ENCODE data around the gene FANCG.

FANCG gene

DNA sequence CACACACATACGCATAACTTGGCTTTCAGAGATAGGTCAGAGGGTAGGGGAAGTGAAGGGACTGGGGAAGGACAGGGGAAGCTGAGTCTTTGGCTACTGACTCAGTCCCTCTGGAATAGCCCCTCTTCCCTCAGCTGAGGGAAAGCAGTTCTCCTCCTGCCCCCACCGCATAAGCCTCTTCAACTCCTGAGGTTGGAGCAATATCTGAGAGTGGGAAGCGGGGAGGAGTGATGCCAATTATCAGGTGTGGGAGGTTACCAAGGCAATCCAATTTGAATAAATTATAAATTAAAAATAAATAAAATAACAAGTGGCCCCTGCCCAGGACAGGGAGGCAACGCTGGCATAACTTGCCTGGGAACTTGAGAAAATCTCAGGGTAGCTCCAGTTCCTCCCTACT is 24.8 kb upstream of the FANCG start:
- DNase-seq, result peak in 8 of 56 donors; percentile 5 to 36 (median 22)

- no peak for DNase-seq
Observed at GRCh38 chr9:35103660-35104191, 24.0 kb upstream of the FANCG start.

DNA sequence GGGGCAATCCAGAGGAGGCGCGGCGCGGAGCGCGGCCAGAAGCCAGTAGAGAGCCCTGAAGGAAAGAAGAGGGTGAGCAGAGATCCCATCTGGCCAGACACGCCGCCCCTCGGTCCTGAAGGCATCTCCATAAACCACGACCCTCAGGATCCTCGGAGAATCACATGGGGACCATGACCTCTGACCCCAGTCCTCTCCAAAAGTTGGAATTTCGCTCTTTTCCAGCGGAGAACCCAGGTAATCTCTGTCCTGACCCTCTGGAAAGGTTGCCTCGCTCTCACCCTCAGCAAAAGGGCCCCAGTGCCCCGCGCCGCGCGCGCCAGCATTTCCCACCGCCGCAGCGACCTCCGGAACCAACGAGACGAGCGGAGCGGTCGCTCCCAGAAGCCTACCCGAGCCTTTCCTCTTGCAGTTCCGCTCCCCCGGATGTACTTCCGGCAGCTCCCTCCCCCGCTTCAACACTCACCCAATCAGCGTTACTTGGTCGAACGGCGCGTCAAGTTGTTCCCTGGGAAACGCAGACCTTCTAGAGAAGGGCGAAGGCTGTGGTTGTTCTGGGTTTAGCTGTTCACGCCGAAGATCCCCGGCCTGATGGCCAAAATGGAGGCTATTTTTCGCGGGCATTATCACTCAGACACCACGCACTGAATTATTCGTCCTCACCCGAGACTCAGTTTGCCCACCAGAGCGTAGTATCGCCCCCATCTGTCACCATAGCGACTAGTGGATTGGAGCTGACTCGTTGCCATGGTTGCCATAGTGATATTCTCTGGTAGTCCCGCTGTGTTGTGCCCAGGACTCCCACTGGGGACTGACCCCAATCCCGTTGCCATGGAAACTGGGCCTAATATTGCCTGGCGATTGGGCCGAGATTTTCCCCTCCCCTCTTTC is 23.3 kb upstream of the FANCG start, which contains the start of gene STOML2:
Gene STOML2 (minus strand): TSS at position 363 of the 891 bp plus-strand sequence. CDS start 37 bp downstream, at position 326.
- DNase-seq, result peak; percentile 66 to 98 (median 93)

GRCh38 chr9:35102465-35102768 is 22.7 kb upstream of the FANCG start:
- peak in 5 of 56 donors; percentile 32 to 59 (median 51) for DNase-seq

DNA sequence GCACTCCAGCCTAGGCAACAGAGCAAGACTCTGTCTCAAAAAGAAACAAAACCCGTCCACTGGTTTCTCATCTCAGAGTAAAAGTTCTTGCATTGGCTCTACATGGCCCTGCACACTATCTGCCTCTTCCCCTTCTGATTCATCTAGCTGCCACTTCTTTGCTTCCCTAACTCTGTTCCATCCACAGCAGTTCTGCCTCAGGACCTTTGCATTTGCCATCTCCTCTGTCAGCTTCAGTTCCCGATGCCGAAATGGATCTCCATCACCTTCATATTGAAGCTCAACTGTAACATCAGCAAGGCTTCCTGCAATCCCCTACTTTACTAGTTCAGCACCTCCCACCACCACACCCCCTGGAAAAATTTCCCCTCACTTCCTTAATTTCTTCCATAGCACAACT is 17.8 kb upstream of the FANCG start:
- no peak for DNase-seq

DNA sequence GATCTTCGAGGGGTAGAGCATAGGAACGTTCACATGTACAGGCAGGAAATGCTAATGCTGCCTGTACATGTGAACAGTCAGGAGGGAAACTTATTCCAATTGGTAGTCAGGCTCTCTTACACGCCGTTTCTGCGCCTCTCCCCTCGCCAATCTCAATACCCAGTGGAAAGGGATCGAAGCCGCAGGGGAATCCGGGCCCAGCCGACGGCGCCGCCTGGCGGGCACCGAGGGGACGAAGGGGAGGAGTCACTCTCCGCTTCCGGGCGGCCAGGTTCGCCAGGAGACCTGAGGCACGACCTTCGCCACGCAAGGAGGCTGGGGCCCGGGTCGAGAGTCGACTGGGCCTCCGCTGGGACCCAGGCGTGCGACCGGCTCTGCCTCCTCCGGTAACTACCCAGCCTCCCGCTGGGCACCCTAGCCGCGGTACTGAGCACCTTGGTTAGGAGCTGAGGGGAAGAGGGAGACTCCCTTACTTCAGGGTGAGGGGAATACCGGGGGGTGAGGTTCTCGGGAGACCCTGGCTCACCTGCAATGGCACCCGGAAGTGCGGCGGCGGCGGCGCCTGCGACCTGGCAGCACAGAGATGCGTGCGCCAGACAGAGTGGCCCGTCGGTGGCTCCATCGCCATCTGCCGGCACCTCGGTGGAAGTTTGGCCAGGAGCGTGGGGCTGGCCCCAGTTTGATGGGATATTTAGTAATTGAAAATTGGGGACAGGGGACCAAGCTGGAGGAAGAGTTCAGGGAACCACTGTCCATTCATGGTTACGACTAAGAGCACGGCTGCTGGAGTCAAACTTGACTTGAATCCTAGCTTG is 16.5 kb upstream of the FANCG start, which contains the start of gene PIGO:
Gene PIGO (minus strand): TSS at position 557 of the 815 bp plus-strand sequence. CDS start 1,026 bp downstream, outside the sequence.
- peak in 55 of 56 donors; percentile 35 to 92 (median 78) for DNase-seq

GRCh38 chr9:35091536-35091935 is 11.8 kb upstream of the FANCG start:
- DNase-seq, result no peak

DNA sequence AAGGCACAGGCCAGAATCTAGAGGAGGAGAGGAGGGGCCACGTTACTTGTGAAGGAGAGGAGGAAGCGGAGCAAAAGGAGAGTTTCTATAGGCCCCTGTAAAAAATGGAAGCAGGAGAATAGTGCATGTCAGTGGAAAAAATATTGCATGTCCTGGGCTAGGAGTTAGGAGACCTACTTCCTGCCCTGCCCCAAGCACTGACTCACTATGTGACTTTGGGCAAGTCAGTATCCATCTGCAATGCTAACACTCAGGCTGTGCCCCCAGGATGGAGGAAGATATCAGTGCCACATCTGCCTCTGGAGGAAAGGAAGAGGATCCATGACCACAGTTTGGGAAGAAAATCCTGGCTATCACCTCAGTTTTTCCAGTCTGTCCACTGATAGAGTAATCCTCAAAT is 9.7 kb upstream of the FANCG start:
- DNase-seq, result no peak

DNA sequence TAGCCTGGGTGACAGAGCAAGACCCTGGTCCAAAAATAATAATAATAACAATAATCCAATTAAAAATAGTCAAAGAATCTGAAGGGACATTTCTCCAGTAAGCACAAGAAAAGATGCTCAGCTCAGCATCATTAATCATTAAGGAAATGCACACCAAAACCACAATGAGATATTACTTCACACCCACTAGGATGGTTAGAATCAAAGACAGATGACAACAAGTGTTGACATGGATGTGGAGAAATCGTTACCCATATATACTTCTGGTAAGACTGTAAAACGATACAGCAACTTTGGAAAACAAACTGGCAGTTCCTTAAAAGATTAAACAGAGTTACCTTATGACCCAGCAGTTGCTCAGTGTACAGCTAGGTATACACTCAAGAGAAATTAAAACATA is 5.3 kb upstream of the FANCG start:
- DNase-seq, result no peak

DNA sequence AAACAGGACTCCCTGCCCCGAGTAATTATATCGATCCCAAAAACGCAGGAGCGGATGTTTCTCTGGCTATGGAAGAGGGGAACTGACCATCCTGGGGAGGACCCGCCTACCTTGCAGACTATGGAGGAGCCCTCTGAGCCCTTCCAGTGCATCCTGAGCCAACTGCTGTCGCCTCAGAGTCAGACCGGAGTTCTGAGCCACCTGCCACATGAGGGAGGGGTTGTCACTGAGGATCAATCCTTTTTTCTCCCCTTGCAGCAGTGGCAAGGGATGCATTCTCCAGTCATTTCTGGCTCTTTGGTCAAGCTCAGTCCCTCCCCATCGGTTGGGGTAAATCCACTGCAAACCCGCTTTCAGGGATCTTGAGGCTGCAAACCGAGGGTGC is 709 bp downstream of the FANCG start:
- DNase-seq, result no peak

GRCh38 chr9:35078066-35078465 is 1.7 kb downstream of the FANCG start:
- DNase-seq, result no peak

- no peak for DNase-seq
Observed at GRCh38 chr9:35076848-35077247, 2.9 kb downstream of the FANCG start.

GRCh38 chr9:35075358-35075757 is 4.4 kb downstream of the FANCG start:
- DNase-seq, result no peak

DNA sequence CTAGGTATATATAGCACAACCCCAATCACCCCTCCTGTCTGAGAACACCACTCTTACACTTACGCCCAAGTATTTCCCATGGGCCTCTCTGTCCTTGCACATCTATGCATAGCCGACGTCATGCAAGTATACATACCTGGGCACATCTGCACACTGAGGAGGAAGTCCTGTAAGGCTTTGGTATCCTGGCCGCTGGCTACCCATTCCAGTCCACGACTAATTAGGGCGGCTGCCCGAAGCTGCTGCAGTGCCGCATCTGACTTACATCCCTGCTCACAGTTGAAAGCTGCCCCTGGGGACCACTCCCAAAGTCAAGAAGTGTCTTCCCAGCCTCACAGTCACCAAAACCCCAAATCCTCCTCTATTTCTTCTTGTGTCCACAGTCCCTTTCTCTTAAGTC is 5.0 kb downstream of the FANCG start:
- no peak for DNase-seq

GRCh38 chr9:35074141-35074540 is 5.6 kb downstream of the FANCG start:
- DNase-seq, result no peak

DNA sequence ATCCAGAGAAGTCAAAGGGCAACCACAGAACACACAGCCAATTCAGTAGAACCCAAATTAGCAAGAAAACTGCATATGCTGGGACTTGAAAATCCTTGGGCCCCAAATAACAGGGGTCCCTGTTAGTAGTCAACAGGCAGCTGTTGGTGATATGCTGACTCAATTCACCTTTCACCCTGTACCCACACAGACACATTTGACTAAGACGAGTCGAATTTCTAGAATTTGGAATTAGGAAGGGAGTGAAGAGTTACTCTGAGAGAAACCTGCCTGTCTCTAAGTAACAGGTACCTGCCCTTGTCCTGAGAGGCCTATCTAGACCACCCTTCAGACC is 6.5 kb downstream of the FANCG start:
- DNase-seq, result no peak

- peak; percentile 66 to 100 (median 98) for DNase-seq
Observed at GRCh38 chr9:35072461-35073278, 7.1 kb downstream of the FANCG start, which contains the start of gene VCP. VCP (minus strand) TSS chr9:35072625; CDS start chr9:35072353, 272 bp downstream.

DNA sequence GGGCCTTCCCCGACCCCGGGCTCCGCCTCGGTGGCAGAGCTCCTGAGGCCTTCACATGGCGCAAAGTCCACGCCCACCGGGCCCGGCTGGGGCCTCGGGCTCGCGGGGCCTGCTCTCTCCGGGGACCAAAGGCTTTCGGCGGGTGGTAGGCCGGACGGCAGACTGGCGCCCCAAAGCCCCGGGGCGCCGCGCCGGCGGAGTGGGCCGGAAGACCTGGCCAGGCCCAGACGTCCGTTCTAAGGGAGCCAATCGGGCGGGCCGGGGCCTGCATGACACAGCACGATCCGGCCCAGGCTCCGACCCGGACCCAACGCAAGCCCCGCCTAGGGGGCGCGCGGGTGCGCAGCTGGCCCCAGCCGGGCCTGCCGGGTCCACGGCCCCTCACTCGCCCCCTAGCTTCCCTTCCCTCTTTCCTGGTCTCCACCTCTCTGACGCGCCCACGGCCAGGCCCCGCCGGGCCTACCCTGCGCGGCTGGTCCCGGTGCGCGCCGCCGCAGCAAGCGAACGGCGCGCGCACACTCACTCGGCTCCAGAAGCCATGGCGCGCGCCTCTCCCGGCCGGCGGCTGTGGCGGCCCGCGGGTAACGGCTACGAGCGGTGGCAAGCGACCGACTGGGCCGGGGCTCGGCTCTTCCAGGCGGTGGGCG is 7.8 kb downstream of the FANCG start:
- DNase-seq, result peak in 51 of 56 donors; percentile 23 to 80 (median 63)

DNA sequence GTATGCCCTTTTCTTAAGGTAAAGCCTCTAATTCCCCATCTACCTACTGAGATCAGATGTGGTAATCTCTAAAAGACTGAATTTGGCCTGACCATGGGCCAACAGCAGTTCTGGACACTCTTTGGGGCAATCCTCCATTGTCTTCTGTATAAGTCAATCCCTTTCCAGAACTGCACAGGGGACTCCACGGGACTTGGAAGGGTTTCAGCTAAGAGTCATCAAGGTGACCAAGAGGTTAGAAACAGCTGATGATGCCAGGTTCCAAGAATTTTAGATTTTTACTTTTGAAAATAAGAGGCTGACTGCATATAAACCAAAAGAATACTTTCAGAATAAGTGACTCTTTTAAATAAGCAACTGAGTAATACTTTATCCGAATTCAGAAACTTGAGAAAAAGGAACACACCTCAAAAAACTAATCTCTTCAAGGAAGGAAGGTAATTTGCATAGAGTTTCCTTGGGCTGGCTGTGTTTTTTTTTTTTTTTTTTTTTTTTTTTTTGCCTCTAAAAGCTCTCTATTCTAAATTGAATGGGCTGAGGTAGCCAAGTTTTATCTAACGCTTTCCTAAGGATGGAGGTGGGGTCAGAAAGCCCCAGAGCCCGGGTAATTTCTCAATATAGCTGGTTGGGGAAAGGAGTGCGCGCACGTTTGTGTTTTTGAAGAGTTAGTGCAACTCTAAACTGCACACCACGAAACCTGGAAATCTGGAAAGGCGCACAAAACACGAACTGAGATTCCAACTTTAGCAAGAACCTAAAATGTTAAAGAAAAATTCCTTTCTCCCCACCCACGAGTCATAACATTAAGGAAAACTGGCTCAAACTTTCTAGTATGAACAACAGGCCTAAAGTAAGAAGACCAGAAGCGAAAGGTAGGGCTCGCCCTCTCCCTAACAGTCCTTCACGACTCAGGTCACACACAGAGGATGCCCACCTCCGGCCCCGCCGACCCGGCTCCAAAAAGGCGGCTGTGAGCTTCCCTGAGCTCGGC is 8.6 kb downstream of the FANCG start:
- DNase-seq, result no peak
